A549 (cell line): ENCODE data around the gene TMUB2. TPM values are rescaled to one million over a fixed set of nuclear protein-coding genes. Genes with fewer than 3 reads are reported as not detected.

Experiments
- ATAC-seq, 2 experiments: fragments of 200-7000 bp in 1 of 2; fragments of >200 bp in 1 of 2; cut with Nextera tagmentation in 1 of 2; cut with Tn5 transposase in 1 of 2; 3 replicates each; pipeline versions ENCODE4 v1.8.0 to v1.9.1; 2018 to 2020; ENCODE audit warnings: mild to moderate bottlenecking in 1 of 2, moderate library complexity in 1 of 2
- CTCF ChIA-PET: fragments of 300-600 bp; sonication (Branson Sonifier 250); formaldehyde crosslinking; extraction: SDS; loops from one replicate; lab custom pipeline; 2021; ENCODE audit warnings: antibody characterized with exemption, inconsistent platforms; lab: Yijun Ruan, JAX
- POLR2A ChIA-PET: fragments of 350-600 bp; formaldehyde crosslinking; extraction: SDS; loops from one replicate; lab custom pipeline; 2021; ENCODE audit warnings: antibody characterized with exemption, inconsistent platforms; lab: Yijun Ruan, JAX
- DNase-seq, 2 experiments: peaks; one replicate each; pipeline versions ENCODE4 v3.0.0 to v3.0.0-alpha.2; 2011 to 2016; ENCODE audit warnings: low read depth in 1 of 2, low spot score in 1 of 2
- FAIRE-seq: peaks from 2 replicates; lab custom pipeline; 2011; peaks lifted over from hg19 to GRCh38; lab: Jason Lieb, UNC
- H3K27ac ChIP-seq, 2 experiments: fragments of >200 bp; sonication (Bioruptor Twin); formaldehyde crosslinking; 3 replicates each; pipeline ENCODE4 v1.5.1; 2016 to 2017
- H3K4me1 ChIP-seq: fragments of >200 bp; sonication (Bioruptor Twin); formaldehyde crosslinking; 3 replicates; pipeline ENCODE4 v1.6.1; 2016
- H3K4me2 ChIP-seq: fragments of >200 bp; sonication (Bioruptor Twin); formaldehyde crosslinking; 3 replicates; pipeline ENCODE4 v1.6.1; 2016
- H3K4me3 ChIP-seq: fragments of >200 bp; sonication (Bioruptor Twin); formaldehyde crosslinking; 3 replicates; pipeline ENCODE4 v1.5.1; 2016
- H3K9me3 ChIP-seq: fragments of >200 bp; sonication (Bioruptor Twin); formaldehyde crosslinking; 3 replicates; pipeline ENCODE4 v1.6.1; 2016
- CEBPB ChIP-seq, 2 experiments: fragments of >200 bp in 1 of 2; sonication (Bioruptor Twin) in 1 of 2; formaldehyde crosslinking in 1 of 2; IDR thresholded peaks; 2 replicates each; pipeline ENCODE4 v1.6.1; 2012 to 2016
- FOSB ChIP-seq: fragments of 250-450 bp; sonication (Bioruptor Pico); IDR thresholded peaks from 2 replicates; pipeline ENCODE4 v1.5.0; 2020; ENCODE audit warnings: mild to moderate bottlenecking, moderate library complexity
- GATA3 ChIP-seq: IDR thresholded peaks from 2 replicates; pipeline ENCODE4 v1.6.1; 2012; ENCODE audit warnings: borderline replicate concordance
- HEYL ChIP-seq: fragments of 250-450 bp; sonication (Bioruptor Pico); IDR thresholded peaks from 2 replicates; pipeline ENCODE4 v1.8.0; 2021; ENCODE audit warnings: mild to moderate bottlenecking, moderate library complexity
- HMGXB4 ChIP-seq: fragments of 250-450 bp; sonication (Bioruptor Pico); IDR thresholded peaks from 2 replicates; pipeline ENCODE4 v1.5.0; 2021; ENCODE audit warnings: mild to moderate bottlenecking, moderate library complexity, borderline replicate concordance
- MAFK ChIP-seq: fragments of 450-650 bp; IDR thresholded peaks from 2 replicates; pipeline ENCODE4 v1.6.1; 2014; ENCODE audit not compliant: partially characterized antibody
- NPAS2 ChIP-seq: fragments of 250-450 bp; sonication (Bioruptor Pico); IDR thresholded peaks from 2 replicates; pipeline ENCODE4 v1.8.0; 2022; ENCODE audit warnings: mild to moderate bottlenecking, moderate library complexity, borderline replicate concordance
- PBX3 ChIP-seq: IDR thresholded peaks from 2 replicates; pipeline ENCODE4 v1.6.1; 2012
- POLR2AphosphoS2 ChIP-seq: conservative IDR thresholded peaks from 2 replicates; pipeline ENCODE4 v1.6.1; 2012; ENCODE audit warnings: low read length, improper control_type of control experiment, inconsistent platforms
- RARB ChIP-seq: fragments of 250-450 bp; sonication (Bioruptor Pico); IDR thresholded peaks from 2 replicates; pipeline ENCODE4 v1.8.0; 2021; ENCODE audit warnings: mild to moderate bottlenecking, moderate library complexity
- RCOR1 ChIP-seq: fragments of 150-350 bp; IDR thresholded peaks from 2 replicates; pipeline ENCODE4 v1.6.1; 2014; ENCODE audit warnings: antibody characterized with exemption, low read length, low read depth
- RNF2 ChIP-seq: fragments of 200-600 bp; sonication (generic); IDR thresholded peaks from 2 replicates; pipeline ENCODE4 v1.6.1; 2016; ENCODE audit warnings: low read depth, mild to moderate bottlenecking, antibody characterized with exemption, moderate library complexity, borderline replicate concordance
- WGBS: methylation state at CpG from one replicate; pipeline ENCODE4 v1.1.6; 2017; ENCODE audit errors: missing lambda C conversion rate; 5-methylcytosine and 5-hydroxymethylcytosine counted together
- polyA plus RNA-seq, 4 experiments: library from polyadenylated mRNA; depleted of rRNA in 3 of 4; stranded (reverse); fragments of >200 nt; fragmentation: RNase III in 1 of 4; extraction: RNeasy Plus Mini Kit Qiagen cat#74134 plus additional on column Dnase treatment in 1 of 4; gene quantifications; 2 replicates in 3 of 4; 3 replicates in 1 of 4; pipeline ENCODE4 v1.2.3, GENCODE V29; 2011 to 2017

The TMUB2 gene
- polyA plus RNA-seq, 2 of the 4 experiments (the other 2 are of a cell fraction), result 36.2 to 42.0 TPM

GRCh38 chr17:44212507-44213402, 26.0 kb downstream of the TMUB2 start:
- CTCF ChIA-PET, result interaction anchor here (1.2 to 10.7 kb wide), 17 partner anchors 9 to 150 kb away, joined by 3 to 246 read pairs (median 22); partner anchors contain the start of genes FAM171A2, GRN, SLC25A39 and UBTF
- TF ChIP-seq POLR2AphosphoS2 (0 out of 2 replicates have a peak, but pooled peaks have one; percentile 34), RNF2 (no peak)
- TF ChIP-seq, all 56 proteins: peak for 1
- no peak for FAIRE-seq
- POLR2A ChIA-PET, result interaction anchor here (0.6 to 1.0 kb wide), 2 partner anchors 14 to 123 kb away, joined by 3 to 6 read pairs; no protein-coding TSS in a partner anchor
- H3K27ac ChIP-seq, result no peak overlapping the region
- DNase-seq, result no peak
- no peak overlapping the region for H3K4me2 ChIP-seq
- H3K4me1 ChIP-seq, result peaks cover 36% of the 10 kb centered on the region
- WGBS, result 94% methylated on average over 26 of the region's 31 CpGs
- ATAC-seq, result no peak
- no peak overlapping the region for H3K4me3 ChIP-seq
- H3K9me3 ChIP-seq, result no peaks in the 10 kb centered on the region

GRCh38 chr17:44213403-44214229, 26.8 kb downstream of the TMUB2 start:
- no peak for ATAC-seq
- 91% methylated on average over 14 of the region's 15 CpGs for WGBS
- Histone ChIP-seq H3K27ac (no peak overlapping the region), H3K4me3 (no peak overlapping the region), H3K4me2 (no peak overlapping the region), H3K4me1 (peaks cover 32% of the 10 kb centered on the region), H3K9me3 (no peaks in the 10 kb centered on the region)
- CTCF ChIA-PET, result interaction anchor here (0.5 to 10.7 kb wide), 16 partner anchors 8 to 149 kb away, joined by 3 to 246 read pairs (median 6); partner anchors contain the start of genes GRN and SLC25A39
- no peak for FAIRE-seq
- no peak for DNase-seq
- POLR2A ChIA-PET, result interaction anchor here (1.0 kb wide), 2 partner anchors 15 to 118 kb away, joined by 3 to 6 read pairs; no protein-coding TSS in a partner anchor
- TF ChIP-seq MAFK (no peak), RARB (CRISPR knock-in tag) (no peak), HMGXB4 (no peak), NPAS2 (no peak), CEBPB (IDR thresholded peaks at IDR 0.05) (no peak), PBX3 (0 out of 2 replicates have a peak, but pooled peaks have one; percentile 51), FOSB (CRISPR knock-in tag) (no peak)

- ChIA-PET CTCF (interaction anchor here (0.5 to 10.7 kb wide), 14 partner anchors 11 to 148 kb away, joined by 3 to 246 read pairs (median 6); partner anchors contain the start of genes GRN and SLC25A39), POLR2A (interaction anchor here (1.0 kb wide), 1 partner anchor 117 kb away, joined by 3 read pairs; no protein-coding TSS in a partner anchor)
- ATAC-seq (no peak), FAIRE-seq (no peak), DNase-seq (no peak)
- Histone ChIP-seq H3K4me3 (no peak overlapping the region), H3K9me3 (no peaks in the 10 kb centered on the region), H3K27ac (no peak overlapping the region), H3K4me2 (no peak overlapping the region), H3K4me1 (peaks cover 27% of the 10 kb centered on the region)
- no peak for TF ChIP-seq PBX3
- TF ChIP-seq GATA3, result no peak
- no peak for TF ChIP-seq RCOR1
- no peak for TF ChIP-seq HEYL (CRISPR knock-in tag)
- WGBS, result 85% methylated on average over 1 of the region's 1 CpG
These were observed 27.4 kb downstream of the TMUB2 start for GRCh38 chr17:44214230-44214494.
